HEK293 (cell line): ENCODE measurements around the gene GNG14.
"Not testable (repeated sequence)": the region's sequence is repeated elsewhere in the genome, so short reads cannot be mapped to it uniquely, and the experiment has no call there.

ENCODE experiments used
- CTCF ChIA-PET: fragments of 350-600 bp; formaldehyde crosslinking; extraction: SDS; loops from one replicate; lab custom pipeline; 2021; ENCODE audit warnings: antibody characterized with exemption; lab: Yijun Ruan, JAX
- POLR2A ChIA-PET: fragments of 300-600 bp; formaldehyde crosslinking; extraction: SDS; loops from one replicate; lab custom pipeline; 2020; ENCODE audit warnings: antibody characterized with exemption, inconsistent platforms; lab: Yijun Ruan, JAX
- H3K27ac ChIP-seq: fragments of 200-500 bp; sonication (Bioruptor generic); 2 replicates; pipeline ENCODE4 v1.5.1; 2014; ENCODE audit warnings: low read depth, low read length, control low read depth, inconsistent platforms; ENCODE audit errors: extremely low read depth
- H3K36me3 ChIP-seq, 2 experiments: fragments of 200-500 bp in 1 of 2; sonication (Bioruptor generic) in 1 of 2; 1 replicate in 1 of 2; 2 replicates in 1 of 2; pipeline ENCODE4 v1.5.1; 2014 to 2017; ENCODE audit warnings: inconsistent platforms in 2 of 2, low read length in 2 of 2; ENCODE audit not compliant: control insufficient read depth in 2 of 2, insufficient read depth in 1 of 2
- H3K4me1 ChIP-seq: fragments of 200-500 bp; sonication (Bioruptor generic); 2 replicates; pipeline ENCODE4 v1.5.1; 2014; ENCODE audit warnings: mild to moderate bottlenecking, low read length, inconsistent platforms; ENCODE audit not compliant: control insufficient read depth, insufficient read depth
- H3K4me3 ChIP-seq: 2 replicates; pipeline ENCODE4 v1.5.1; 2011; ENCODE audit warnings: low read depth, mild to moderate bottlenecking, control low read depth, low read length, moderate library complexity
- H3K9me3 ChIP-seq: fragments of 200-500 bp; sonication (Bioruptor generic); 2 replicates; pipeline ENCODE4 v1.5.1; 2014; ENCODE audit warnings: low read depth, low read length, inconsistent platforms; ENCODE audit not compliant: control insufficient read depth, insufficient read depth
- BCL6B ChIP-seq: fragments of 450-650 bp; formaldehyde crosslinking; IDR thresholded peaks from 2 replicates; pipeline ENCODE4 v1.5.1; 2017; ENCODE audit warnings: missing biosample characterization, missing genetic modification characterization
- GLIS1 ChIP-seq: fragments of 450-650 bp; formaldehyde crosslinking; IDR thresholded peaks from 2 replicates; pipeline ENCODE4 v1.5.1; 2016; ENCODE audit warnings: missing biosample characterization, missing genetic modification characterization
- KLF8 ChIP-seq: fragments of 450-650 bp; formaldehyde crosslinking; IDR thresholded peaks from 2 replicates; pipeline ENCODE4 v1.5.1; 2016; ENCODE audit warnings: missing biosample characterization, missing genetic modification characterization
- SCRT2 ChIP-seq: fragments of 450-650 bp; formaldehyde crosslinking; IDR thresholded peaks from 2 replicates; pipeline ENCODE4 v1.5.1; 2016; ENCODE audit warnings: missing biosample characterization, missing genetic modification characterization
- TRIM28 ChIP-seq: IDR thresholded peaks from 2 replicates; pipeline ENCODE4 v1.6.1; 2011; ENCODE audit warnings: low read length, control low read depth, borderline replicate concordance
- ZBTB1 ChIP-seq: fragments of 450-650 bp; formaldehyde crosslinking; IDR thresholded peaks from 2 replicates; pipeline ENCODE4 v1.5.1; 2016; ENCODE audit warnings: missing biosample characterization, missing genetic modification characterization
- ZBTB7A ChIP-seq: fragments of 450-650 bp; formaldehyde crosslinking; IDR thresholded peaks from 2 replicates; pipeline ENCODE4 v1.5.1; 2016; ENCODE audit warnings: low read depth, missing biosample characterization, missing genetic modification characterization
- ZFP37 ChIP-seq: fragments of 450-650 bp; formaldehyde crosslinking; IDR thresholded peaks from 2 replicates; pipeline ENCODE4 v1.5.1; 2016; ENCODE audit warnings: missing biosample characterization, missing genetic modification characterization
- ZNF121 ChIP-seq: fragments of 450-650 bp; formaldehyde crosslinking; IDR thresholded peaks from 2 replicates; pipeline ENCODE4 v1.5.1; 2016; ENCODE audit warnings: missing biosample characterization, missing genetic modification characterization
- ZNF132 ChIP-seq: fragments of 450-650 bp; formaldehyde crosslinking; IDR thresholded peaks from 2 replicates; pipeline ENCODE4 v1.5.1; 2017; ENCODE audit warnings: missing biosample characterization, missing genetic modification characterization, borderline replicate concordance
- ZNF488 ChIP-seq: fragments of 450-650 bp; formaldehyde crosslinking; IDR thresholded peaks from 2 replicates; pipeline ENCODE4 v1.5.1; 2016; ENCODE audit warnings: missing biosample characterization, missing genetic modification characterization
- ZNF660 ChIP-seq: fragments of 450-650 bp; IDR thresholded peaks from 2 replicates; pipeline ENCODE4 v1.5.1; 2018; ENCODE audit warnings: missing biosample characterization, mild to moderate bottlenecking, missing genetic modification characterization
- ZNF664 ChIP-seq: fragments of 450-650 bp; formaldehyde crosslinking; IDR thresholded peaks from 2 replicates; pipeline ENCODE4 v1.5.1; 2016; ENCODE audit warnings: missing biosample characterization, missing genetic modification characterization
- ZNF701 ChIP-seq: fragments of 450-650 bp; formaldehyde crosslinking; IDR thresholded peaks from 2 replicates; pipeline ENCODE4 v1.5.1; 2016; ENCODE audit warnings: missing biosample characterization, missing genetic modification characterization
- ZSCAN16 ChIP-seq: fragments of 450-650 bp; formaldehyde crosslinking; IDR thresholded peaks from 2 replicates; pipeline ENCODE4 v1.5.1; 2016; ENCODE audit warnings: missing biosample characterization, missing genetic modification characterization
- ZSCAN18 ChIP-seq: fragments of 450-650 bp; formaldehyde crosslinking; IDR thresholded peaks from 2 replicates; pipeline ENCODE4 v1.5.1; 2016; ENCODE audit warnings: missing biosample characterization, missing genetic modification characterization
- ZSCAN23 ChIP-seq: fragments of 450-650 bp; formaldehyde crosslinking; IDR thresholded peaks from 2 replicates; pipeline ENCODE4 v1.5.1; 2016; ENCODE audit warnings: missing biosample characterization, missing genetic modification characterization

Gene GNG14

GRCh38 chr19:12725612-12726011 is 37.8 kb downstream of the GNG14 start:
- H3K27ac ChIP-seq, CTCF ChIA-PET, H3K9me3 ChIP-seq, H3K4me3 ChIP-seq, H3K4me1 ChIP-seq: not testable (repeated sequence)
- POLR2A ChIA-PET = interaction anchor here (1.7 kb wide), 1 partner anchor 30 kb away, joined by 5 read pairs; the partner anchor contains the start of gene FBXW9
- H3K36me3 ChIP-seq = peaks cover 17 to 30% of the 10 kb centered on the region in 2 experiments; a peak in 2 of 3 replicates
- peak; percentile 48; the same call in 1 of the 2 replicates for TF ChIP-seq ZNF664 (tag by site-specific recombination)

- no peak overlapping the region for H3K4me3 ChIP-seq
- no peaks in the 10 kb centered on the region for H3K4me1 ChIP-seq
- ChIA-PET POLR2A (interaction anchor here (0.7 to 1.7 kb wide), 2 partner anchors 31 to 79 kb away, joined by 4 to 5 read pairs; partner anchors contain the start of gene FBXW9), CTCF (no interaction called here)
- no peak overlapping the region for H3K27ac ChIP-seq
- H3K36me3 ChIP-seq = peaks cover 22 to 40% of the 10 kb centered on the region in 2 experiments; a peak in 2 of 3 replicates
- H3K9me3 ChIP-seq = no peaks in the 10 kb centered on the region
- TF ChIP-seq GLIS1 (tag by site-specific recombination) = peak; percentile 8; the same call in 1 of the 2 replicates
- no peak for TF ChIP-seq ZNF701 (tag by site-specific recombination)
- TF ChIP-seq SCRT2 (tag by site-specific recombination) = 0 out of 2 replicates have a peak, but pooled peaks have one; percentile 3
- no peak for TF ChIP-seq ZFP37 (tag by site-specific recombination)
- no peak for TF ChIP-seq TRIM28
- TF ChIP-seq ZSCAN18 (tag by site-specific recombination) = no peak
- TF ChIP-seq ZNF660 (tag by site-specific recombination) = no peak
- TF ChIP-seq ZNF132 (tag by site-specific recombination) = no peak
- TF ChIP-seq ZSCAN23 (tag by site-specific recombination) = no peak
- TF ChIP-seq ZBTB7A (tag by site-specific recombination) = no peak
- TF ChIP-seq KLF8 (tag by site-specific recombination) = no peak
- no peak for TF ChIP-seq ZBTB1 (tag by site-specific recombination)
- no peak for TF ChIP-seq ZNF488 (tag by site-specific recombination)
- no peak for TF ChIP-seq BCL6B
Observed at GRCh38 chr19:12726988-12727316, 39.2 kb downstream of the GNG14 start.

- POLR2A ChIA-PET = interaction anchor here (1.4 kb wide), 1 partner anchor 9 kb away, joined by 6 read pairs; the partner anchor contains the start of gene GET3
- H3K4me3 ChIP-seq = no peak overlapping the region
- H3K36me3 ChIP-seq = peaks cover 24 to 44% of the 10 kb centered on the region in 2 experiments; a peak in 2 of 3 replicates
- H3K27ac ChIP-seq = no peak overlapping the region
- TF ChIP-seq ZNF121 = peak; percentile 62; the same call in 1 of the 2 replicates
- no peak for TF ChIP-seq ZSCAN16 (tag by site-specific recombination)
- no peaks in the 10 kb centered on the region for H3K4me1 ChIP-seq
- CTCF ChIA-PET = interaction anchor here (0.6 kb wide), 2 partner anchors 30 to 1345 kb away, joined by 3 to 4 read pairs; no protein-coding TSS in a partner anchor
- no peaks in the 10 kb centered on the region for H3K9me3 ChIP-seq
Observed at GRCh38 chr19:12727745-12728433, 40.1 kb downstream of the GNG14 start.
